Fibroblast of skin of abdomen (primary cell): ENCODE data around the gene RNF114.
A peak's percentile ranks its signal among the peaks of the same experiment; 100 is the strongest.
"Not testable (repeated sequence)": the region's sequence is repeated elsewhere in the genome, so short reads cannot be mapped to it uniquely, and the experiment has no call there.

ENCODE experiments used
- DNase-seq: peaks from one replicate; pipeline ENCODE4 v3.0.0-alpha.2; 2013

Gene RNF114

DNA sequence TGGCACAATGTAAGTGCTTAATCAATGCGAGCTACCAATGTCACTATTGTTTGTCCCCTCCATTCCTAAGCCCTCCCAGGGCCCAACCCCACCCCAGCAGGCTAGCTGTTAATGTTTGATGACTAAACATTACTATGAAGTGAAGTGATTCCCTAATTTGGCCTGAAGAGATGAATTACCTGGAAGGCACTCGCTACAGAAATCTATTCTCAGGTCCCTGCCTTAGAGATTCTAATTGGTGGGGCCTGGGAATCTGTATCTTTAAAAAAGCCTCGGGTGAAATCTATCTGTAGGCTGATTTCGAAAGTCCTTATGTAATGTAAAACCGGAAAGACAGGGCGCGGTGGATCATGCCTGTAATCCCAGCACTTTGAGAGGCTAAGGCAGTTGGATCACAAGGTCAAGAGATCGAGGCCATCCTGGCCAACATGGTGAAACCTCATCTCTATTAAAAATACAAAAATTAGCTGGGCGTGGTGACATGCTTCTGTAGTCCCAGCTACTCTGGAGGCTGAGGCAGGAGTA, 29.6 kb downstream of the RNF114 start:
- DNase-seq, result no peak

GRCh38 chr20:49966861-49967260, 30.7 kb downstream of the RNF114 start:
- no peak for DNase-seq

GRCh38 chr20:49969234-49969633, 33.0 kb downstream of the RNF114 start:
- DNase-seq, result no peak

GRCh38 chr20:49969946-49970345, 33.7 kb downstream of the RNF114 start:
- DNase-seq, result no peak

DNA sequence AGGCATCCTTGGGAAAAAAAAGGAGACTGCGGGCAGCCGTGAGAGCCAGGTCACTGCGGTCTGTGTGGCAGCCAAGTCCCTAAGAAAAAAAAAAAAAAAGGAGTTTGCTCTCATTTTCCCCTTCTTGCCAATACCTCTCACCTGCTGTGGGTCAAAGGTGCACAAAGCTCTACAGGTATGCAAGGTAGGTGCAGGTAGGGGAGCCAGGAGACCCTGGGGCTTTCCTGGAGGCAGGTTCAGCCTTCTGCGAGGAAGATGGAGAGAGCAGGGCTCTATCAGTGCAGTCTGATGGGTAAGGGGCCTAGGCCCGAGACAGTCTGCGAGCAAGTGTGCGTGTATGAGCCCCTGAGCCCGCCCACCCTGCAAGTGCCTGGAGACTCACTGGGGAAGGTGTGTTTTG, 34.3 kb downstream of the RNF114 start:
- no peak for DNase-seq

GRCh38 chr20:49973981-49974380, 37.8 kb downstream of the RNF114 start:
- DNase-seq, result no peak

- no peak for DNase-seq
Observed at GRCh38 chr20:49976542-49976941, 40.3 kb downstream of the RNF114 start.

- not testable (repeated sequence) for DNase-seq
Observed at GRCh38 chr20:49977740-49978139, 41.5 kb downstream of the RNF114 start.

DNA sequence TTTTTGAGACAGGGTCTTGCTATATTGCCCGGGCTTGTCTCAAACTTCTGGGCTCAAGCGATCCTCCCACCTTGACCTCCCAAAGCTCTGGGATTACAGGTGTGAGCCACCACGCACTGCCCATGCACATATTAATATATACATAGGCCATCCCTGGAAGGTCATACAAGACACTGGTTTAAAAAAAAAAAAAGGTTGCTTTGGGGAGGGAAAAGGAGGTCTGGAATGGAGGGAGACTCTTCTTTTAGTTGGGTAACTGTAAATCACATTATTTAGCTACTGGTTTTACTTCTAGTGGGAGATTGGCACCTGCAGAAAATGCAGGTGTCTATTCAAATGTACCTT, 42.5 kb downstream of the RNF114 start:
- no peak for DNase-seq

DNA sequence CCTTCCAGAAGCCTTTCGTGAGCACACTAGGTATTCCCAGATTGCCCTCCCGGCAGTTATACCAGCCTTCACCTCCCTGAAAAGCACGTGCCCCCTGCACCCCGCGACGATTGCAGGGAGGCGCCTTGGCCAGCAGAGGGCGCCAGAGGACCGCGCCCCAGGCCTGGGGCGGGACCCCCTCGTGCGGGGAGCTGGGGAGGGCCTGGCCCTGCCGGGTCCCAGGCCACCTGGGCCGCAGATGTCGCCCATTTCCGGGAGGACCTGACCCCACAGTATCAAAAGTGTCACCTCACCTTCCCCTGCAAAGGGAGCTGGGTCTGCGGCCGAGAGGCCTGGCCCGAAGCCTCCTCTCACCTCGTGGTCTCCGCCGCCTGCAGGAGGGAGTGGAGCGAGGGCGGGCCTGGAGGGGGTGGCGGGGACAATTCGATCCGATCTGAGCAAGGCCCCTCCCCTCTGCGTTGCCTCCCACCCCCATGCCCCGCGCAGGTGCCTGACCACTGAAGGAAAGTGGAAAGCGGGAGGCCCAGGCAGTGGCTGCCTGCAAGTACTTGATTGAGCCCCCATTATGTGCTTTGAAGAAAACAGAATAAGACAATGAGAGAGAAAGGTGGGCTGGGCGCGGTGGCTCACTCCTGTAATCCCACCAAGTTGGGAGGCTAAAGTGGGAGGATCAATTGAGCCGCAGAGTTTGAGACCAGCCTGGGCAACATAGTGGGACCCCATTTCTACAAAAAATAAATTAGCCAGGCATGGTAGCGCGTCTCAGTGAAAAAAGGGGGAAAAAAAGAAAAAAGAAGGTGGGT, 43.0 kb downstream of the RNF114 start:
- peak; percentile 38 for DNase-seq

DNA sequence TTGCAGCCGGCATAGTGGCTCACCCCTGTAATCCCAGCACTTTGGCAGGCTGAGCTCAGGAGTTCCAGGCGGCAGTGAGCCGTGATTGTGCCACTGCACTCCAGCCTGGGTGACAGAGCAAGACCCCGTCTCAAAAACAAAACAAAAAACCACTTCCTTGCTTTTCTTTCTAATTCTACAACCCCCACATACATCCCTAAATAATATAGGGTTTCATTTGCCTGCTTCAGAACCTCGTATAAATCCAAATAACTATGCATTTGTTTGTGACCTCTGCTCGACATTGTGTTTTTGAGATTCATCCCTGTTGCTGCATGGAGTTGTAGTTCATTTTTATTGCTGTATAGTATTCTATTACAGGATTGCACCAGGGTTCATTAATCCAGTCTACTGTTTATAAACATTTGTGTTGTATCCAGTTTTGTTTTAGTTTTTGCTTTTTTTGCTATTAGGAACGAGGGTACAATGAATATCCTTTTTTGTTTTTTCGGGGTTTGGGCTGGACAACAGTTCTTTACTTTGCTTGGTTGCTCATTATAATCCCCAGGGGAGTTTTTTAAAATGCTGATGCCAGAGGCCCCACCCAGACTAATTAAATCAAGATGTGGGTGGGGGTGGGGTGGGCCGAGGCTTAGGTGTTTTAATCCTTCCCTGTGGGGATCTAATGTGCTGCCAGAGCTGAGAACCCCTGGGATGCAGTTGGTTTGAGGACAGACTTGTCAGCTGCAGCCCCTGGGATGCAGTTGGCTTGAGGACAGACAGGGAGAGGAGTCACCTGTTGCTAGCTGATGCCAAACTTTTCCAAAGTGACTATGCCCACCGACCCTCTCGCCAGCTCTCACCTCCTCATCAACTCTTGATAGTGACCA, 44.2 kb downstream of the RNF114 start:
- DNase-seq, result no peak

DNA sequence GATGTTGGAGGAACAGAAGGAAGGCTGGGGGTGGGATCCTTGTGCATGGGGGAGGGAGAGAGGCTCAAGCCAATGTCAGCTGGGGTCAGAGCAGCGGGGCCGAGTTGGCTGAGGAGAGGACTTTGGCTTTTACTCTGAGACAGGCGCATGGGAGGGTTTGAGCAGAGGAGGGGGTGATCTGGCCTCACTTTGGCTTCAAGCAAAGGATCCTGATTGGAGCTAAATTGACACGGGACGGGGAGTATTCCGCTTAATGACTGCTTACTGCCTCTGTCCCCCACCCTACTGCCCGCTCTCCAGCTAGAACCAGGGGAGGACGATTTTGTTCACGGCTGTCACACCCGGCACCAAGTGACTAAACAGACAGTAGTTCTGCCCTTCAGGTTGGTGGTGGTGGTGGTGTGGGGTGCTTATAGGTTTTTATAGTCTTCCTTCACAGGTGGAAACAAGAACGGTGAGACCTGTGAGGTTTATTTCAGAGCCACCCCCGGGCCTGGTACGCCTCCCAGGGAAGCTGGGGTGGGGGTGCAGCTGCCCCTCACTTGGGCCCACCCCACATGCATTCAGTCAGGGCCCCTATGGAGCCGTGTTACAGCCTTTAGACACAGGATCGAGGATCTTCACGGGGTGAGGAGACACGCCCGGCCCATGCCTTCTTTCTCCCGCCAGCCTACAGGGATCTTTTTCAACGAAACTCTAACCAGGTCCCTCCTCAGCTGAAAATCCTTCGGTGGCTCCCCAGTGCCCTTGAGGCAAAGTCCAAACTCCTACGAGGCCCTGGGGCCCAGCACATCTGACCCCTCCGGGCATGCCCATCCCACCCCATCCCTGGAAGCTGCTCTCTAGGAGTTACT, 45.2 kb downstream of the RNF114 start:
- DNase-seq, result no peak

GRCh38 chr20:49982072-49982345, 45.8 kb downstream of the RNF114 start:
- no peak for DNase-seq

DNA sequence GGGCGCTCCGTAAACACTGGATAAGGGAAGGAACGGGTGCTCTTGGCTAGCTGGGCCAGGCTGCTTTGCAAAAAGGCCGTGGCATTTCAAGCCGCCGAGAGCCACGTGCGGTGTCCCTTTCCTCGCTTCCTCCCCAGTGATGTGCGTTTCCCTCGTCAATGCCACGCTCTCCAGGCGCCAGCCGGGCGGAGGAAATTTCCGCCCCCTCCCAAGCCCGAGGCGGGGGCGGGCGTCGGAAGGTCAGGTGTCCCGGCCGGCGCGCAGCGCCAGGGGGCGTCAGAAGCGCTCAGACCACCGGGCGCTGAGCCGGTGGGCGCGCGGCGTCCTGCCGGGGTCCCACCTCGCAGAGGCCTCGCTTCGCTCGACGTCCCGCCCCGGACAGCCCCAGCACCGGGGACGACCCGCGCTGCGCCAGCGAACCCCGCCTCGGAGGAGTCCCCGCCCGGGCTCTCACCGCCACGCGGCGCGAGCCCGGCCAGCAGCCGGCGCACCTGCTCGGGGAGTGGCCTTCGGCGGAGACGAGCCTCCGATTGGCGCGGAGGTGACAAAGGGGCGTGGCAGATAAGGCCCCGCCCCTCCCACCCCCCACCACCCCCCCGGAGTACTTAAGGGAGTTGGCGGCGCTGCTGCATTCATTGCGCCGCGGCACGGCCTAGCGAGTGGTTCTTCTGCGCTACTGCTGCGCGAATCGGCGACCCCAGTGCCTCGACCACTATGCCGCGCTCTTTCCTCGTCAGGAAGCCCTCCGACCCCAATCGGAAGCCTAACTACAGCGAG, 46.3 kb downstream of the RNF114 start, which contains the start of gene SNAI1:
Gene SNAI1 (plus strand): TSS at position 635 of the 777 bp plus-strand sequence. CDS start 80 bp downstream, at position 715.
- peak; percentile 85 for DNase-seq

GRCh38 chr20:49983123-49983847, 47.1 kb downstream of the RNF114 start:
- no peak for DNase-seq

GRCh38 chr20:49983848-49984408, 47.7 kb downstream of the RNF114 start:
- peak; percentile 30 for DNase-seq

DNA sequence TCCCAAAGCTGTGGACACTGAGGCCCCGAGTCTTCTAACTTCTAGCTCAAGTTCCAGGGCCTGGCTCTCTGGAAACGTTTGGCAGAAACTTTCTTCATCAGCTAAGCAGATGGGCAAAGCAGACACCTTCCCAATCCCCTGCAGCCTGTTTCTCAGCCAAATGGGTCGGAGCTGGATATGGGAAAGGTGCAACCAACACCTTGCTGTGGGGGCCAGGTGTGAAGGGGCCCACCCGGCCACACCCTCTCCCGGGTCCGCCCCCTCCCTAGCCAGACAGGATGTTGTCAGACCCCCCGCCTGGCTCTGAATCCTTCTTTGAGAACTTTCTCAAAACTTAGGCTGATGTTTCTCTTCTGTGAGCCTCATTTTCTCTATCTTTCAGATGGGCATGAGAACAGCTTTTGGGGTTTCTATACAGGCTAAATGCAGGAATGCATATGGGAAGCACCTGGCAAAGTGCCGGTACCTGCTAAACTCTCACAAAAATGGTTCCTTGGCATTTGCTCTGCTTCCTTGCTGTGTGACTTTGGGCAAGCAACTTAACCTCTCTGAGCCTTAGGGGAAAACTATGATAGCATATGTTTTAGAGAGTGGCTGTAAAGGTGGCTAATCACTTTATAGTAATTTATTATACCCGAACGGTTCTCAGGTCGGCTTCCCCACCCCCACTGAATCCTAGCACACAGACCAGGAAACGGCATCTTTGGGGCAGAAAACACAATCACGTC, 48.4 kb downstream of the RNF114 start:
- no peak for DNase-seq

DNA sequence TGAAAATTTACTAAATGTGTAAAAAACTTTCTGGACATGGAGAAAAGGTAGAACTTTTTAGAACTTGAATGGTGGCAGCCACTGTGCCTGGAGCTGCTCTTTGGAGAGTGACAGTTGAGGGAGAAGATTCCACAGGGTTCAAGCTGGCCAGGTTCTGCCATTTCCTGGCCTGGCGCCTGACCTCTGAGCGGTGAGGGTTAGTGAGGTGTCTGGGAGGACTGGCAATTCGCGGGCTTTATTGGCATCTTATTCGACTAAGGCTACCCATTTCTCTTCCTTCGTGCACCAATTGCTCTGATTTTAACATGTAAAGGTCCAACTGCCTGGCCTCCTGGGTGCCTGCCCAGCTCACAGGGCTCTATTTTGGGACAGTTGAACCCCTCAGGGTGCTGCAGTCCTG, 49.0 kb downstream of the RNF114 start:
- no peak for DNase-seq

GRCh38 chr20:49985617-49986016, 49.4 kb downstream of the RNF114 start:
- no peak for DNase-seq

DNA sequence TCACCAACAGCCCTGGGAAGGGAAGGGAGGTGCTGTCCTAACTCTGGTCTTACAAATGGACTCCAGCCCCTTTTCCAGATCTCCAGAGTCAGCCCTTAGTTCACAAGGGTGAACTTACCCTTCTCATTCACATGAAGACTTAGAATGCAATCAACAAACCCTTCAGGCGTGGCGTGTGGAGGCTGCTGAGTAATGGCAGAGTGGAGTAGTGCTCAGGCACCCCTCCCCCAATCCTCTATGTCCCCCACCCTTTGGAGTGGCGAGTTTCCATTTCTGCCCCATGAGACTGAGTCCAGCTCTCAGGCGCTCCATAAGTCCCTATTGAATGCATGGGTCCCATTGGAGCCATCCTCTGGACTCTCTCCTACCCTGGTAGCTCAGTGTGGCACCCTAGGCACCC, 49.9 kb downstream of the RNF114 start:
- no peak for DNase-seq
